HepG2 (cell line): ENCODE measurements around the gene FBXW8. TPM values are rescaled to one million over a fixed set of nuclear protein-coding genes. Genes with fewer than 3 reads are reported as not detected.

Source experiments
- ATAC-seq: fragments of 200-7000 bp; cut with Tn5 transposase; 3 replicates; pipeline ENCODE4 v1.9.1; 2020; ENCODE audit warnings: mild to moderate bottlenecking, moderate library complexity
- BruUV-seq: library from RNA; stranded (reverse); fragments of 400-500 nt; replicated peaks from 2 replicates; lab custom pipeline; 2021; lab: Mats Ljungman, UMichigan
- CTCF ChIA-PET: fragments of 300-600 bp; formaldehyde crosslinking; extraction: SDS; loops from one replicate; lab custom pipeline; 2021; ENCODE audit warnings: low total read pairs, inconsistent platforms, low intra/inter-chr PET ratio; lab: Yijun Ruan, JAX
- POLR2A ChIA-PET: fragments of 350-600 bp; sonication (Branson Sonifier 250); formaldehyde crosslinking; loops from one replicate; lab custom pipeline; 2020; ENCODE audit warnings: antibody characterized with exemption, inconsistent platforms; lab: Yijun Ruan, JAX
- DNase-seq: peaks from one replicate; pipeline ENCODE4 v3.0.0-alpha.2; 2015; ENCODE audit warnings: low spot score
- FAIRE-seq: peaks from 3 replicates; lab custom pipeline; 2011; peaks lifted over from hg19 to GRCh38; lab: Jason Lieb, UNC
- H2AFZ ChIP-seq: one replicate; pipeline ENCODE4 v1.6.1; 2011; ENCODE audit warnings: low read length, inconsistent platforms
- H3K27ac ChIP-seq: fragments of 300-600 bp; 3 replicates; pipeline ENCODE4 v1.8.0; 2011; ENCODE audit warnings: mixed run types, mild to moderate bottlenecking, mixed read lengths, low read length, inconsistent platforms; ENCODE audit not compliant: insufficient read depth; ENCODE audit errors: extremely low read length
- H3K27me3 ChIP-seq, 2 experiments: fragments of 200-600 bp in 1 of 2; 2 replicates in 1 of 2; 3 replicates in 1 of 2; pipeline versions ENCODE4 v1.6.0 to v1.8.0; 2011; ENCODE audit warnings: low read length in 2 of 2, mild to moderate bottlenecking in 2 of 2, moderate library complexity in 2 of 2, inconsistent platforms in 1 of 2; ENCODE audit not compliant: insufficient read depth in 2 of 2, control insufficient read depth in 1 of 2
- H3K36me3 ChIP-seq, 2 experiments: fragments of 200-600 bp in 1 of 2; replicated peaks in 1 of 2; 2 replicates in 1 of 2; 3 replicates in 1 of 2; pipeline versions ENCODE4 v1.5.1 to v1.8.0; 2011; ENCODE audit warnings: low read length in 2 of 2, inconsistent platforms in 1 of 2; ENCODE audit not compliant: insufficient read depth in 2 of 2, control insufficient read depth in 1 of 2
- H3K4me1 ChIP-seq: 2 replicates; pipeline ENCODE4 v1.5.1; 2012; ENCODE audit warnings: low read length, inconsistent platforms; ENCODE audit not compliant: insufficient read depth
- H3K4me2 ChIP-seq: 2 replicates; pipeline ENCODE4 v1.6.0; 2011; ENCODE audit warnings: low read depth, low read length, inconsistent platforms
- H3K4me3 ChIP-seq, 3 experiments: fragments of 200-600 bp in 1 of 3; sonication (generic), shearing (Covaris generic) in 1 of 3; replicated peaks in 1 of 3; 2 replicates each; pipeline ENCODE4 v1.5.1; 2011 to 2016; ENCODE audit warnings: low read length in 3 of 3, inconsistent platforms in 2 of 3, low read depth in 2 of 3, mild to moderate bottlenecking in 2 of 3, control low read depth in 1 of 3, mixed read lengths in 1 of 3; ENCODE audit not compliant: insufficient read depth in 1 of 3
- H3K79me2 ChIP-seq: one replicate; pipeline ENCODE4 v1.6.1; 2011; ENCODE audit warnings: low read length, inconsistent platforms; ENCODE audit not compliant: insufficient read depth
- H3K9ac ChIP-seq: 2 replicates; pipeline ENCODE4 v1.6.0; 2011; ENCODE audit warnings: mild to moderate bottlenecking, low read depth, low read length, inconsistent platforms; ENCODE audit not compliant: insufficient read depth
- H3K9me3 ChIP-seq: 2 replicates; pipeline ENCODE4 v1.5.1; 2012; ENCODE audit warnings: mild to moderate bottlenecking, low read length
- H4K20me1 ChIP-seq: 2 replicates; pipeline ENCODE4 v1.6.0; 2011; ENCODE audit warnings: inconsistent platforms, mild to moderate bottlenecking, low read length, moderate library complexity; ENCODE audit not compliant: insufficient read depth
- ARID3A ChIP-seq: IDR thresholded peaks from 2 replicates; pipeline ENCODE4 v1.6.1; 2012; ENCODE audit warnings: low read depth, low read length, improper control_type of control experiment
- ASH2L ChIP-seq: fragments of 300-600, 200-600 bp; sonication (generic); IDR thresholded peaks from 2 replicates; pipeline ENCODE4 v1.7.0; 2017; ENCODE audit warnings: low read depth, mild to moderate bottlenecking, moderate library complexity, mixed read lengths, low read length; ENCODE audit not compliant: insufficient read length
- GTF3A ChIP-seq: sonication (generic); formaldehyde crosslinking; conservative IDR thresholded peaks from 2 replicates; pipeline ENCODE4 v1.4.0; 2020; ENCODE audit warnings: mild to moderate bottlenecking, missing genetic modification reagents
- HMG20B ChIP-seq: conservative IDR thresholded peaks from 2 replicates; pipeline ENCODE4 v1.6.1; 2016; ENCODE audit warnings: missing genetic modification reagents, missing compliant biosample characterization
- HOXA5 ChIP-seq: sonication (generic); formaldehyde crosslinking; IDR thresholded peaks from 2 replicates; pipeline ENCODE4 v1.4.0; 2020; ENCODE audit warnings: missing genetic modification reagents
- KLF13 ChIP-seq: sonication (generic); formaldehyde crosslinking; IDR thresholded peaks from 2 replicates; pipeline ENCODE4 v1.4.0; 2020; ENCODE audit warnings: mild to moderate bottlenecking, missing genetic modification reagents
- MEIS2 ChIP-seq: sonication (generic); formaldehyde crosslinking; IDR thresholded peaks from 2 replicates; pipeline ENCODE4 v1.9.0; 2021; ENCODE audit warnings: mild to moderate bottlenecking, missing genetic modification reagents
- PAX8 ChIP-seq: sonication (generic); formaldehyde crosslinking; IDR thresholded peaks from 2 replicates; pipeline ENCODE4 v1.8.0; 2022; ENCODE audit warnings: mild to moderate bottlenecking, missing genetic modification reagents, borderline replicate concordance
- ZFP36L2 ChIP-seq: sonication (generic); formaldehyde crosslinking; IDR thresholded peaks from 2 replicates; pipeline ENCODE4 v1.4.0; 2020; ENCODE audit warnings: missing genetic modification reagents
- ZHX2 ChIP-seq, 2 experiments: sonication (generic) in 1 of 2; formaldehyde crosslinking in 1 of 2; IDR thresholded peaks; 2 replicates each; pipeline versions ENCODE4 v1.6.1 to v1.9.0; 2014 to 2022; ENCODE audit warnings: antibody characterized with exemption in 1 of 2, borderline replicate concordance in 1 of 2, inconsistent platforms in 1 of 2, low read depth in 1 of 2, missing genetic modification reagents in 1 of 2
- ZNF33A ChIP-seq: sonication (generic); formaldehyde crosslinking; IDR thresholded peaks from 2 replicates; pipeline ENCODE4 v1.5.1; 2020; ENCODE audit warnings: missing genetic modification reagents, mild to moderate bottlenecking, moderate library complexity, borderline replicate concordance
- ZNF614 ChIP-seq: IDR thresholded peaks from 2 replicates; pipeline ENCODE4 v1.6.1; 2018; ENCODE audit warnings: missing biosample characterization, missing genetic modification reagents, inconsistent platforms, borderline replicate concordance
- ZNF703 ChIP-seq: sonication (generic); formaldehyde crosslinking; IDR thresholded peaks from 2 replicates; pipeline ENCODE4 v1.5.1; 2020; ENCODE audit warnings: missing genetic modification reagents, mild to moderate bottlenecking, moderate library complexity, borderline replicate concordance
- WGBS: methylation state at CpG from one replicate; pipeline ENCODE4 v1.1.6; 2017; ENCODE audit warnings: low lambda C conversion rate; 5-methylcytosine and 5-hydroxymethylcytosine counted together
- in situ Hi-C: cut with HindIII; loops from 2 replicates; pipeline ENCODE4 v1.10.0; 2017; ENCODE audit warnings: low pct_unique_long_range_greater_than_20kb; ENCODE audit not compliant: extremely low pct_ligation_motif_present
- intact Hi-C: fragments of 100-400 bp; cut with micrococcal nuclease; formaldehyde crosslinking; loops from one replicate; pipeline ENCODE4 v1.10.0; 2022; ENCODE audit not compliant: unreplicated experiment
- polyA plus RNA-seq, 8 experiments: library from polyadenylated mRNA; depleted of rRNA in 3 of 8; stranded (reverse) in 7 of 8; unstranded in 1 of 8; fragments of >200 nt; fragmentation: Illumina TruSeq in 4 of 8; extraction: Trizol in 4 of 8; gene quantifications; 2 replicates each; pipeline versions ENCODE4 v1.2.1 to v1.2.3, GENCODE V29; 2011 to 2016; ENCODE audit warnings: low read depth in 4 of 8, missing spikeins in 1 of 8, mixed read lengths in 1 of 8; ENCODE audit not compliant: insufficient read depth in 1 of 8
- total RNA-seq, 5 experiments: library from RNA; depleted of rRNA; stranded (reverse); fragments of >200 nt; fragmentation: Illumina TruSeq; extraction: Trizol; gene quantifications; 2 replicates each; pipeline ENCODE4 v1.2.3, GENCODE V29; 2016; ENCODE audit warnings: low read depth in 1 of 5
- TF ChIP-seq, protein P1 (sequence below): IDR thresholded peaks from 2 replicates; pipeline ENCODE4 v1.6.1; 2016; ENCODE audit warnings: mild to moderate bottlenecking, missing biosample characterization, missing genetic modification reagents
- TF ChIP-seq, protein P2 (sequence below): sonication (generic); formaldehyde crosslinking; IDR thresholded peaks from 2 replicates; pipeline ENCODE4 v1.5.0; 2020; ENCODE audit warnings: missing genetic modification reagents

The FBXW8 gene
- total and polyA plus RNA-seq, 2 of the 13 experiments (the other 11 are each of a cell fraction or from before 2014, with no cell fraction given): 5.1 to 5.9 TPM

DNA sequence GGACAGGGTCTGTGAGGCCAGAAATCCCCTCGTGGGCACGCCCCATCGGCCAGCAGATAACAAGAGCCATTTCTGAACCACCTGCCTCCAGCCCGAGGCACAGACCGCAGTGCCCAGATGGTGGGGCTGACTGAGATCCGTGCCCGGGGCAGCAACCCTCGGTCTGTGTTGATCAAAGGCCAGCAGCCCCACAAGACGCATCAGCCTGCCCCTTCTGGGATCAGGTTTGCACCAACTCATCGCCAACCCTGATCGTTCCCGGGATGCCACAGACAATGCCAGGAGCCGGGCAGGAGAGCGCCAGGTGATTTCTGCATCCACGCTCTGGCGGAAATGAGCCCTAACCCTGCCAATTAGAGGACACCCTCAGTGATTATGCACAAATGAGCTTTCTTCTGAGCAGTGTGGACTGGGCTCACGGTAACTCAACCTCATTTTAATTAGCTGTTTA, 124.0 kb downstream of the FBXW8 start:
- 87% methylated on average over 3 of the region's 17 CpGs for WGBS
- H3K4me1 ChIP-seq: 0 out of 2 replicates have a peak, but pooled peaks cover 5% of the 10 kb centered on the region
- no TSS peak for BruUV-seq
- H3K79me2 ChIP-seq: no peaks in the 10 kb centered on the region
- no peak overlapping the region for H3K4me2 ChIP-seq
- ATAC-seq (no peak), DNase-seq (no peak), FAIRE-seq (no peak)
- no peaks in the 10 kb centered on the region for H3K27me3 ChIP-seq
- H2AFZ ChIP-seq: no peak overlapping the region
- POLR2A ChIA-PET: no interaction called here
- intact Hi-C loops: no loop called here
- CTCF ChIA-PET: no interaction called here
- H3K36me3 ChIP-seq: peaks cover 5 to 36% of the 10 kb centered on the region in 2 experiments
- no peaks in the 10 kb centered on the region for H4K20me1 ChIP-seq
- H3K9ac ChIP-seq: no peak overlapping the region
- no peak overlapping the region for H3K4me3 ChIP-seq
- H3K9me3 ChIP-seq: no peaks in the 10 kb centered on the region
- H3K27ac ChIP-seq: no peak overlapping the region
- in situ Hi-C loops: no loop called here
- no peak for TF ChIP-seq HOXA5 (CRISPR knock-in tag)
- no peak for TF ChIP-seq ZNF33A (CRISPR knock-in tag)
- no peak for TF ChIP-seq ASH2L
- TF ChIP-seq, protein P1, sequence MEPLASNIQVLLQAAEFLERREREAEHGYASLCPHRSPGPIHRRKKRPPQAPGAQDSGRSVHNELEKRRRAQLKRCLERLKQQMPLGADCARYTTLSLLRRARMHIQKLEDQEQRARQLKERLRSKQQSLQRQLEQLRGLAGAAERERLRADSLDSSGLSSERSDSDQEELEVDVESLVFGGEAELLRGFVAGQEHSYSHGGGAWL (CRISPR knock-in tag): no peak
- TF ChIP-seq PAX8 (CRISPR knock-in tag): no peak
- no peak for TF ChIP-seq ZNF703 (CRISPR knock-in tag)
- TF ChIP-seq GTF3A (CRISPR knock-in tag): no peak
- TF ChIP-seq MEIS2 (CRISPR knock-in tag): no peak
- no peak for TF ChIP-seq ZFP36L2 (CRISPR knock-in tag)
- TF ChIP-seq ARID3A: no peak
- no peak for TF ChIP-seq ZNF614 (CRISPR knock-in tag)
- TF ChIP-seq HMG20B (CRISPR knock-in tag): no peak
- TF ChIP-seq, protein P2, sequence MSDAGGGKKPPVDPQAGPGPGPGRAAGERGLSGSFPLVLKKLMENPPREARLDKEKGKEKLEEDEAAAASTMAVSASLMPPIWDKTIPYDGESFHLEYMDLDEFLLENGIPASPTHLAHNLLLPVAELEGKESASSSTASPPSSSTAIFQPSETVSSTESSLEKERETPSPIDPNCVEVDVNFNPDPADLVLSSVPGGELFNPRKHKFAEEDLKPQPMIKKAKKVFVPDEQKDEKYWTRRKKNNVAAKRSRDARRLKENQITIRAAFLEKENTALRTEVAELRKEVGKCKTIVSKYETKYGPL: no peak
- TF ChIP-seq ZHX2 (IDR thresholded peaks at IDR 0.05; ENCODE audit: low read depth): no peak
- TF ChIP-seq ZHX2 (CRISPR knock-in tag; IDR thresholded peaks at IDR 0.05; ENCODE audit: borderline replicate concordance): no peak
- TF ChIP-seq KLF13: no peak
